ENCODE measurements around the gene ADIG.

Gene ADIG

GRCh38 chr20:38599410-38599882 is 18.4 kb downstream of the ADIG start:
- no peaks in the 10 kb centered on the region for H3K9me3 ChIP-seq (ENCODE audit: insufficient read depth, low read length)
- no peak overlapping the region for H3K27ac ChIP-seq (ENCODE audit: low read depth, low read length)
- H2AFZ ChIP-seq (ENCODE audit: low read depth, low read length, severe bottlenecking) = no peak overlapping the region
- H3K4me3 ChIP-seq (ENCODE audit: insufficient read depth, low read length, poor library complexity, severe bottlenecking) = no peak overlapping the region
- no peaks in the 10 kb centered on the region for H3K27me3 ChIP-seq (ENCODE audit: low read length)
- H3K9ac ChIP-seq (ENCODE audit: low read length) = no peak overlapping the region
- no peaks in the 10 kb centered on the region for H3F3A ChIP-seq (ENCODE audit: insufficient read depth)
- no peak overlapping the region for H3K4me2 ChIP-seq (ENCODE audit: low read depth, low read length, poor library complexity, severe bottlenecking)
- H3K79me2 ChIP-seq (ENCODE audit: insufficient read depth, low read length) = no peaks in the 10 kb centered on the region
- H3K36me3 ChIP-seq (ENCODE audit: low read length) = no peaks in the 10 kb centered on the region
- H3K9me2 ChIP-seq (replicated peaks; ENCODE audit: insufficient read depth, low read length) = no peaks in the 10 kb centered on the region
- TF ChIP-seq EZH2phosphoT487 (conservative IDR thresholded peaks at IDR 0.05; ENCODE audit: low read length) (no peak), CTCF (IDR thresholded peaks at IDR 0.05; ENCODE audit: insufficient read depth, low read length, poor library complexity, severe bottlenecking) (no peak)
- no peaks in the 10 kb centered on the region for H4K20me1 ChIP-seq (ENCODE audit: low read depth, low read length)

- no peak overlapping the region for H3K4me2 ChIP-seq (ENCODE audit: low read depth, low read length, poor library complexity, severe bottlenecking)
- H3K9me3 ChIP-seq (ENCODE audit: insufficient read depth, low read length) = no peaks in the 10 kb centered on the region
- H3K79me2 ChIP-seq (ENCODE audit: insufficient read depth, low read length) = no peaks in the 10 kb centered on the region
- TF ChIP-seq EZH2phosphoT487 (conservative IDR thresholded peaks at IDR 0.05; ENCODE audit: low read length) (no peak), CTCF (IDR thresholded peaks at IDR 0.05; ENCODE audit: insufficient read depth, low read length, poor library complexity, severe bottlenecking) (no peak)
- no peak overlapping the region for H3K9ac ChIP-seq (ENCODE audit: low read length)
- no peaks in the 10 kb centered on the region for H3F3A ChIP-seq (ENCODE audit: insufficient read depth)
- no peaks in the 10 kb centered on the region for H4K20me1 ChIP-seq (ENCODE audit: low read depth, low read length)
- H3K27me3 ChIP-seq (ENCODE audit: low read length) = no peaks in the 10 kb centered on the region
- no peaks in the 10 kb centered on the region for H3K36me3 ChIP-seq (ENCODE audit: low read length)
- no peaks in the 10 kb centered on the region for H3K9me2 ChIP-seq (replicated peaks; ENCODE audit: insufficient read depth, low read length)
- H3K4me3 ChIP-seq (ENCODE audit: insufficient read depth, low read length, poor library complexity, severe bottlenecking) = no peak overlapping the region
- no peak overlapping the region for H3K27ac ChIP-seq (ENCODE audit: low read depth, low read length)
- no peak overlapping the region for H2AFZ ChIP-seq (ENCODE audit: low read depth, low read length, severe bottlenecking)
Observed at GRCh38 chr20:38600057-38600456, 19.1 kb downstream of the ADIG start.

GRCh38 chr20:38601216-38602184 is 20.5 kb downstream of the ADIG start, which contains the start of gene ARHGAP40:
TSS of gene ARHGAP40 (plus strand) at chr20:38601809.
- Histone ChIP-seq H3K4me2 (ENCODE audit: low read depth, low read length, poor library complexity, severe bottlenecking) (no peak within 1 kb of the TSS), H2AFZ (ENCODE audit: low read depth, low read length, severe bottlenecking) (no peak within 1 kb of the TSS), H3K9me2 (replicated peaks; ENCODE audit: insufficient read depth, low read length) (no peaks in the 10 kb centered on the region), H3K4me3 (ENCODE audit: insufficient read depth, low read length, poor library complexity, severe bottlenecking) (no peak within 1 kb of the TSS), H3F3A (ENCODE audit: insufficient read depth) (no peaks in the 10 kb centered on the region), H3K9ac (ENCODE audit: low read length) (no peak within 1 kb of the TSS), H4K20me1 (ENCODE audit: low read depth, low read length) (no peaks in the 10 kb centered on the region), H3K27me3 (ENCODE audit: low read length) (no peaks in the 10 kb centered on the region), H3K36me3 (ENCODE audit: low read length) (no peaks in the 10 kb centered on the region), H3K9me3 (ENCODE audit: insufficient read depth, low read length) (no peaks in the 10 kb centered on the region), H3K27ac (ENCODE audit: low read depth, low read length) (no peak within 1 kb of the TSS), H3K79me2 (ENCODE audit: insufficient read depth, low read length) (no peaks in the 10 kb centered on the region)
- TF ChIP-seq CTCF (IDR thresholded peaks at IDR 0.05; ENCODE audit: insufficient read depth, low read length, poor library complexity, severe bottlenecking) (no peak), EZH2phosphoT487 (conservative IDR thresholded peaks at IDR 0.05; ENCODE audit: low read length) (no peak)

Measured in SU-DHL-6 (cell line).